GM12892 (cell line): ENCODE data around the gene CPNE4.

Experiments used
- POLR2A ChIP-seq: IDR thresholded peaks from 2 replicates; pipeline ENCODE4 v1.6.1; 2011; ENCODE audit warnings: low read depth, low read length, control low read depth
- POLR2AphosphoS5 ChIP-seq: IDR thresholded peaks from 2 replicates; pipeline ENCODE4 v1.6.1; 2011; ENCODE audit warnings: low read depth, low read length, control low read depth
- TAF1 ChIP-seq: IDR thresholded peaks from 2 replicates; pipeline ENCODE4 v1.6.1; 2011; ENCODE audit warnings: low read depth, mild to moderate bottlenecking, control low read depth, low read length, borderline replicate concordance

GRCh38 chr3:131535131-131535530 is 499.7 kb downstream of the CPNE4 start:
- TF ChIP-seq POLR2A = no peak
- no peak for TF ChIP-seq TAF1
- no peak for TF ChIP-seq POLR2AphosphoS5
